NCI-H146 treated with DMSO at 0.1 percent for 48 hours (cell line): ENCODE measurements around the gene PDHX.
"Not testable (repeated sequence)": the region's sequence is repeated elsewhere in the genome, so short reads cannot be mapped to it uniquely, and the experiment has no call there.

ENCODE experiments used
- DNase-seq: peaks from one replicate; lab custom pipeline; 2025; ENCODE audit not compliant: unreplicated experiment; lab: John Stamatoyannopoulos, UW

Gene PDHX

DNA sequence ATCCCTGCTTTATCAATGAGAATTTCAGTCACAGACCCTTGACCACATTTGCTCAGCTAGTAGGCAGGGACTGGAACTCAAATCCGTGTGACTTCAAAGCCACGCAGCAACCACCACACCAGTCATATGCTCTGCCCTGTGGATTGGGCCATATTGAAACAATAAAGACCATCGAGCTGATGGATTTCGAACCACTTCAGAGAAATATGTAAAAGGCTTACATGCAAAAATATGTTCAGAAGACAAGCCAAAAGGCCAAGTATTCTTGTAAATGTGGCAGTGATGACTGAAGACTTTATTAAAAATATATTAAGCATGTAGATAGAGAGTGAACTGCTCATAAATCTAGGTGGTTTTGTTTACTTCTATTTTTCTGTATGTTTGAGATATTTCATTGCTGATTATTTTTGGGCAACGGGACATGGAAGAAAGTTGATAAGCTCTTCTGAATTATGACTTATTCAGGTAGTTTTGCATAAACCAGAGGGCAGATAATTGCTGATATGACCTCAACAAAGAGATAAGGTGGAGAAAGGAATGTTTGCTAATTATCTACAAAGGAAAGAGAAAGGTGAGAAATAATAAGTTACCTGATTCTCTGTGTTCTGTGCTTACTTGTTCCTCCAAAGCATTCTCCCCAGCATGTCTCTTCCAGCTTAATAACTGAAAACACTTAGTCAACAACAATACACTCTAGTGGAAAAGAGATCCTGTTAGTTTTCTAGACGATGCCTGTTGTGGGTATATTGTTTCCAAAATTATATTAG, 99.4 kb downstream of the PDHX start:
- no peak for DNase-seq

DNA sequence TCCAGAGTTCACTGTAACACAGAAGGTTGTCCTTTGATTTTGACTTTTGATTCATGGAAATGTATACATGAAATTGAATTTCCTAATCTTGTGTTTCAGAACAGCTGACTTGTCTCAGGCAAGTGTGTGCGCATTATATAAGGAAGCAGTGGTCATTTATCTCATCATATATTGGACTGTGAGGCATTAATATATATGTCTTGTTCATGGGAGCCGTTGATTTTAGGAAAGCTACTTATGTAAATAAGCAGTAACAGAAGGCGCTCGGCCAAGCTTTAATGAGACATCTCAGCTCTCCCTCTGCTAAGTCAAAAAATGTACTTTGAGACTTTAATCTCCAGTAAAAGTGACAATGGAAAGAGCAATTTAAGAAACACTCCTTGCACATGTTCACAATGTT, 100.5 kb downstream of the PDHX start:
- DNase-seq = no peak

GRCh38 chr11:35017528-35018342, 101.3 kb downstream of the PDHX start:
- no peak for DNase-seq

DNA sequence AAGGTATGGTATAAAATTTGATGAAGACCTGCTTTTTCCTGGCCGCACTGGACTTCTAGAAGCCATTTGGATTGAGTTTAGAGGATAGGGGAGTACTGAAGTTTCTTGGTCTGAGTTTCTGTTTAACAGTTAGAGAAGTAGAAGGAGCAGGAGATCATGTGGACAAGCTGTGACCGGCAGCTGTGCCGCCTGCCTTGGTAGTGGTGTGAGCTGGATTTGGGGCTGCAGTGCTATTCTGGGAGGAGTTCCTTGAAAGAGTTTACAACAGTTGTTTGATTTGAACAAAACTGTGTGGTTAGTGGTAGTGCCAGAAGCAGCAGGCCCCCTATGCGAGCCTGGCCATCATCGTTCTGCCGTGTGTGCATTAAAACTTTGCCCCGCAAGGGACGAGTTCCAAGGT, 105.2 kb downstream of the PDHX start:
- no peak for DNase-seq

- not testable (repeated sequence) for DNase-seq
Measured at GRCh38 chr11:35023940-35024339, 107.5 kb downstream of the PDHX start.

DNA sequence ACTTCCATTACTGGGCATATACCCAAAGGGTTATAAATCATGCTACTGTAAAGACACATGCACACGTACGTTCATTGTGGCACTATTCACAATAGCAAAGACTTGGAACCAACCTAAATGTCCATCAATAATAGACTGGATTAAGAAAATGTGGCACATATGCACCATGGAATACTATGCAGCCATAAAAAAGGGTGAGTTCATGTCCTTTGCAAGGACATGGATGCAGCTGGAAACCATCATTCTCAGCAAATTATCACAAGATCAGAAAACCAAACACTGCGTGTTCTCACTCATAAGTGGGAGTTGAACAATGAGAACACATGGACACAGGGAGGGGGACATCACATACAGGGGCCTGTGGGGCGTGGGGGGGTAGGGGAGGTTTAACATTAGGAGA, 111.6 kb downstream of the PDHX start:
- not testable (repeated sequence) for DNase-seq

- no peak for DNase-seq
Measured at GRCh38 chr11:35029979-35030682, 113.7 kb downstream of the PDHX start.

GRCh38 chr11:35030716-35031213, 114.3 kb downstream of the PDHX start:
- no peak for DNase-seq

DNA sequence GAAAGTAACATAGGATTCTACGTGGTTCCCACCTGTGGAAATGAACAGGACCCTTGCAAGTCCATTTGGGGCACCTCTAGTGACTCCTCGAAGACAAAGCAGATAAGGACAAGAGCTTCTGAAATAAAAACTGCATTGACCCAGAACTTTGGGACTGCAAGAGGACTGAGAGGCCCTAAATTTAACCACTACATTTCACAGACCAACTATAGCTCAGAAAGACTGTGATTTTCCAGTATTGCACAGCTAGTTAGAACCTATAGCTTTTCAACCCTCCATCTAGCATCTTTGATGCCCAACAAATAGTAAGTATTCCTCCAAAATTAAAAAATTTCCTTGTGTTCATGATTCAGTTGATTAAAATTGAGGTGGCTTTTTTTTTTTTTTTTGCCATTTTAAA, 114.9 kb downstream of the PDHX start:
- DNase-seq = no peak

- DNase-seq = no peak
Measured at GRCh38 chr11:35031867-35032266, 115.4 kb downstream of the PDHX start.

DNA sequence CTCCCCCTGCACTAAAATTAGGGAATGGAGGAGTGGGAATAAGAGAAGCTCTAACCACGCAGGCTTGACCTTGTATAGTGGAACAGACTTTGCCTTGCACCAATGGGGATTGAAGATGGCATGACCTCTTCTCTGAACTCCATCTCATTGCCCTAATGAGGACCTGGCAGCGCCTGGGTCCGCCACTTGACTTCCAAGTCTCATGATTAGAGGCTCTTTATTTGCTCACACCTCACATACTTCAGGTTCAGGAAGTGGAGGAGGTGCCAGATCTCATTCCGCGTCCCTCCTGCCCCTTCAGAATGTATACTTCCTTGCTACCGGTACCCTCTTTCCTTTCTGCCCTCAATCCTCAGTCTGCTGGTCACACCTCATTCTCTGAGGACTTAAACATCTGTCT, 116.6 kb downstream of the PDHX start:
- no peak for DNase-seq

DNA sequence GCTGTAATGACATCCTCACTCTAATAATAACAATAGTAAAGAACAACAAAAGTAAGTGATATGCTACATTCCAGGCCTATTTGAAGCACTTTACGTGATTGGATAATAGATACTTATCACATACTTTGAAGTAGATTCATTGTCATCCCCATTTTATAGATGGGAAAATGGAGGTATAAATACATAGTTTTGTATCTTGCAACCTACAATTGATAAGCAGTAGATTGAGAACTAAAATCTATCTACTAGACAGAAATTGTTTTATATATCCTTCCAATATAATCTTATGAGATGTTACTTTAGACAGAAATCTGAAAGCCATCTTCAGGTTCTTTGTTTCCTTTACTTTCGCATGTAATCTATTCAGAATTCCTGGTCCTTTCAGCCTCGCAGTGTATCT, 118.0 kb downstream of the PDHX start:
- DNase-seq = no peak

- no peak for DNase-seq
Measured at GRCh38 chr11:35035894-35036408, 119.5 kb downstream of the PDHX start.

DNA sequence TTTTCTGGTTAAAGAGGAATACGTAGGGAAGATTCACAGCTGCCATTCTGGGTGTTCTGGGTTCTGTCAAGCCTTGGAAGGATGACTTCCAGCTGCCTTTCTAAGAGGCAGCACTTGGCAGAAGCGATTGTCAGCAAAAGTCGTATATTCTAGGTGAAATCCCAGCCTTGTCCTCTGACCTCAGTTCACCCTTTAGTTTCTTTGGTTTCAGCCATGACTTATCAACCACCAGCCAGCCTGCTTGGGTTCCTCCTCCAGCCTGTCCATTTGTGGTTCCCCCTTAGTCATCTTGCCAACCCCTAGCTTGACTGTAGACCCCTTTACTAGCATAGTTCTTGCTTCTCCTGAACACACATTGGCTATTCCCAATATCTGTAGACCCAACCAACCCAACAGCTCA, 120.2 kb downstream of the PDHX start:
- DNase-seq = no peak

DNA sequence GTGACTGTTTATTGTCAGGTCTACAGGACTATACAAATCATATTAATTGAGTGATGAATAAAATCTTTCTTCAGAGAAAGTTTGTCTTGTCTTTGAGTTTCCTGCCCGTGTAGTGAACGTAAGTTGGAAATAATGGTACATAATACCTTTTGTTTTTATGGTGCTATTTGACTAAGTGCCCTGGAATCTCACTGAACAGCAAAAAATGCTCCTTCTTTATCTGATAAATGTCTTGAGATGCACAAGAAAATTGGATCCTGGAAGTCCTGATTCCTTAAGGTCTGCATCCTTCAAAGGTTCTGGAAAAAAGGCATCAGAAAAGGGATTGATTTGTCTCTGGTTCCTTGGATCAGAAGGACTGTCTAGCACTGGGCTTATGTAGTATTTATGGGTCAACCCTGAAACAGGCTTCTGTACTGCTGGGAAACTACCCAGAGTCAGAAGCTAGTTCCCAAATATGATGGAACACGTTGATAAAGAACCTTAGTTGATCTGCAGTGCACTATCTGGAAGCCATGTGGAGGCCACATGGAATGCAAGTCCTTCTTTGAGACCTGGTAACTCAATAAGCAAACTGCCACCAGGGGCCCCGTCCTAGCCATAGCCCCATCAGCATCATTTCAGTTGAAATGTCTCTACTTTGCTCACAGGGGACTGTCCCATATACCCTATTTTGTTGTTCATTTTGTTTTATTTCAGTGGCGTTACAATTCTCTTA, 122.0 kb downstream of the PDHX start:
- DNase-seq = no peak

DNA sequence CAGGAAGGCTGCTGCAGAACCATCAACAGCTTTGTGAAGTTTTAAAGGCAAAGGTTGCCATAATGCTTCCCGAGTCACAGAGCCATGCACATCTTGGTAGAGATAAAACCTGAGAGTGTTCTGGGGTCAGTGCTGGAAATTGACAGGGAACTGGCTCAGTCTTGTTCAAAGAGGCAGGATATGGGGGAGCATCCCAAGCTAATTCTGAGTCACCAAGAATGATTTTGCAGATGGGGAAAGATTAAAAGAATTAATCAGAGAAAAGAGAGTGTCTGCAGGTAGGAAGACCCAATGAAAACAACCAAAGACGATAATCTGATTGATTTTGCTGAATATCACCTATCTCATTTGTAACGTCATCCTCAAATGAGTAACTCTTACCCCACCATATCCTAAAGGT, 122.7 kb downstream of the PDHX start:
- DNase-seq = no peak

GRCh38 chr11:35040221-35040942, 124.0 kb downstream of the PDHX start:
- no peak for DNase-seq

GRCh38 chr11:35041070-35041554, 124.7 kb downstream of the PDHX start:
- DNase-seq = no peak

DNA sequence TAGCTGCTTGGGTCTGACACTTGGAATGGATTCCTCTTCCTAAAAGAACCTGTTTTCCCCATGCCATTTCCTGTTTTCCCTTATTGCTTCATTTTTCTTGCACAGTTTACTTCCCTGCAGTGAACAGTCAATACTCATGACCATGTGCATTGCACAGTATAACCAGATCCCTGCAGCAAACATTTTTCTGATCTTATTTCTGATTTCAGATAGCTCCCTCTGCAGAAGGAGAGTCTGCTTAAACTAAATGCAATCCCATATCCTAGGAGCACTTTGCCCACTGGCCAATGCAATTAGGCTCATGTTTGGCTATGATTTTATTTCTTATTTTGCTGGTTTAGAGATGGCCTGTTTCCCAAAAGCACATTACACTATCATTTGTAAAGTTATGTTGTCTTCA, 125.8 kb downstream of the PDHX start:
- no peak for DNase-seq

DNA sequence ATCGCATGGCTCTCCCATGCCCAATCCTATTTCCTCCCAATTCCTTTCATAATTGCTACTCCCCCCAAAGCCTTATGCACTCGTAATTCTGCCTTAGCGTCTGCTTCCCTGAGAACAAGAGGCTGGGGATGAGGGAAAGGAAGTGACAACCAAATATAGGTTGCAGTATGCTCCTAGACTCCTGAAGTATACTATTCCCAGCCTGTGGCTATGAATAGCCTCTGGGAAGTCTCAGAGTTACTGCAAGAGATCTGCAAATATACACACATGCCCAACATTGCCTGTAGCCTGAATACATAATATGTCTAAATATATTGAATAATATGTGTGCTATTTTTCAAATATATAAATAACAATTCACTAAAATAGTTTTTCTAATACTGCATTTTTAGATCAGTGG, 126.5 kb downstream of the PDHX start:
- DNase-seq = no peak
